Activated CD4-positive, alpha-beta T cell treated with anti-CD3 and anti-CD28 coated beads for 36 hours (primary cell): ENCODE data around the gene MDK. TPM values are rescaled to one million over a fixed set of nuclear protein-coding genes. Genes with fewer than 3 reads are reported as not detected.
"Not testable (repeated sequence)": the region's sequence is repeated elsewhere in the genome, so short reads cannot be mapped to it uniquely, and the experiment has no call there.

Experiments used
- ATAC-seq: fragments of 200-7000 bp; cut with Tn5 transposase; one replicate; pipeline ENCODE4 v1.10.0; 2021; ENCODE audit warnings: mild to moderate bottlenecking, moderate library complexity
- CTCF ChIA-PET: fragments of 350-600 bp; sonication (Branson Sonifier 250); formaldehyde crosslinking; loops from one replicate; lab custom pipeline; 2021; ENCODE audit warnings: antibody characterized with exemption; lab: Charles Lee
- POLR2A ChIA-PET: fragments of 350-600 bp; sonication (Branson Sonifier 250); formaldehyde crosslinking; loops from one replicate; lab custom pipeline; 2021; ENCODE audit warnings: antibody characterized with exemption, inconsistent platforms; lab: Charles Lee
- DNase-seq: peaks from one replicate; pipeline ENCODE4 v3.0.0-alpha.2; 2020
- H3K27ac Mint-ChIP-seq: one replicate; pipeline ENCODE4 v1.8.0; 2021; ENCODE audit warnings: mixed read lengths
- H3K27me3 Mint-ChIP-seq: one replicate; pipeline ENCODE4 v1.8.0; 2021; ENCODE audit warnings: mixed read lengths
- H3K36me3 Mint-ChIP-seq: one replicate; pipeline ENCODE4 v1.8.0; 2021; ENCODE audit warnings: low read depth, mixed read lengths
- H3K4me1 Mint-ChIP-seq: one replicate; pipeline ENCODE4 v1.8.0; 2021; ENCODE audit warnings: mixed read lengths
- H3K4me3 Mint-ChIP-seq: one replicate; pipeline ENCODE4 v1.8.0; 2021; ENCODE audit warnings: mild to moderate bottlenecking, moderate library complexity, mixed read lengths
- H3K9me3 Mint-ChIP-seq: one replicate; pipeline ENCODE4 v1.8.0; 2021; ENCODE audit warnings: low read depth, mixed read lengths
- intact Hi-C, 2 experiments: fragments of 100-400 bp; cut with DNase I in 1 of 2; cut with micrococcal nuclease in 1 of 2; formaldehyde crosslinking; loops; one replicate each; pipeline versions ENCODE4 v1.14.2 to v1.15.1; 2022 to 2024; cut with DNase I, micrococcal nuclease
- total RNA-seq, 2 experiments: library from RNA; stranded (reverse); gene quantifications; one replicate each; pipeline ENCODE4 v1.2.3, GENCODE V29; 2021

The MDK gene
- total RNA-seq, 2 experiments from 2014 or later: 3.0 to 6.7 TPM

DNA sequence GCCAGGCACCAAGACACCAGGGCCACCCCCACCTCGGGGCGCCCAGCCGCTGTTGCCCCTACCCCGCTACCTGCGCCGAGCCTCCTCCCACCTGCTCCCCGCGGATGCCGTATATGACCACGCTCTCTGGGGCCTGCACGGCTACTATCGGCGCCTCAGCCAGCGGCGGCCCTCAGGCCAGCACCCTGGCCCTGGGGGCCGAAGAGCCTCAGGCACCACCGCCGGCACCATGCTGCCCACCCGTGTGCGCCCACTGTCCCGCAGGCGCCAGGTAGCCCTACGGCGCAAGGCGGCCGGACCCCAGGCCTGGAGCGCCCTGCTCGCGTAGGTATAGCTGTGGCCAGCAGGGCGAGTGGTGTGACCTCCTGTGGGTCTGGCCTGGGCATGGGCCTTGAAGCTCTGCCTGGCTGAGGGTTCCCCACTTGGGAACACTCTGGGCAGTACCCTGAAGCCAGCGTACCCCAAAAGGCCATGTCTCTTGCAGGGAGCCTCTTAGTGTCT, 14.8 kb upstream of the MDK start:
- peaks cover 15% of the 10 kb centered on the region for H3K36me3 Mint-ChIP-seq
- ATAC-seq (no peak), DNase-seq (no peak)
- H3K4me3 Mint-ChIP-seq: no peak overlapping the region
- peaks cover 35% of the 10 kb centered on the region for H3K4me1 Mint-ChIP-seq
- no peaks in the 10 kb centered on the region for H3K27me3 Mint-ChIP-seq
- H3K9me3 Mint-ChIP-seq: no peaks in the 10 kb centered on the region
- CTCF ChIA-PET: interaction anchor here (0.7 to 7.3 kb wide), 4 partner anchors 8 to 123 kb away, joined by 3 to 141 read pairs (median 4); partner anchors contain the start of gene DGKZ
- intact Hi-C loops: loop anchor here (1.0 to 10.0 kb wide), 6 partner anchors 14 to 129 kb away; partner anchors contain the start of gene DGKZ (in 1 of the 2)
- POLR2A ChIA-PET: interaction anchor here (0.6 to 1.2 kb wide), 3 partner anchors 13 to 137 kb away, joined by 3 read pairs; no protein-coding TSS in a partner anchor
- H3K27ac Mint-ChIP-seq: peak overlapping the region; percentile 83

DNA sequence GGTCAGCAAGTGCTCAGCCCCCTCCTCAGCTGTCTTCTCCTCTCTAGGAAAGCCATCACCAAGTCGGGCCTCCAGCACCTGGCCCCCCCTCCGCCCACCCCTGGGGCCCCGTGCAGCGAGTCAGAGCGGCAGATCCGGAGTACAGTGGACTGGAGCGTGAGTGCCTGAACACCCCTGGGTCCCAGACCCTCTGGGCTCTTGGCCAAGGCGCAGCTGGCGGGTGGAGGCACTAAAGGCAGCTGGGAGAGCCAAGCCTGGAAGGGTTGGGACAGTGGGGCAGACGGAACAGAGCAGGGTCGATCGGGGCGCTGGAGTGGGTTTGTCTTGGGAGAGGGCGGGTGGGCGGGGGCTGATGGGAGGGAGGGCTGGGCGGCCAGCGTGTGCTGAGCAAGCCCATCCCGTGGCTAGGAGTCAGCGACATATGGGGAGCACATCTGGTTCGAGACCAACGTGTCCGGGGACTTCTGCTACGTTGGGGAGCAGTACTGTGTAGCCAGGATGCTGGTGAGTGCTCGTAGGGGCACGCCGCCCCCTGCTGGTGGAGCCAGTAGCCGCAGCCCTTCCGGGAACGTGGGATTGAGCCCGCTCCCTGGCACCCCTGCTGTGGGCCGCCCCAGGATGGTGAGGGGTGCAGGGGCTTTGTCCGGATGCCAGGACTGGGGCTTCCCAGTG, 14.1 kb upstream of the MDK start:
- H3K9me3 Mint-ChIP-seq: no peaks in the 10 kb centered on the region
- H3K4me1 Mint-ChIP-seq: peaks cover 30% of the 10 kb centered on the region
- intact Hi-C loops: loop anchor here (1.0 to 10.0 kb wide), 6 partner anchors 15 to 130 kb away; partner anchors contain the start of gene DGKZ (in 1 of the 2)
- peak; percentile 86 for ATAC-seq
- peak; percentile 87 for DNase-seq
- H3K27ac Mint-ChIP-seq: peak overlapping the region; percentile 83
- ChIA-PET CTCF (interaction anchor here (0.7 to 7.3 kb wide), 7 partner anchors 8 to 124 kb away, joined by 3 to 141 read pairs (median 4); partner anchors contain the start of gene DGKZ), POLR2A (no interaction called here)
- H3K36me3 Mint-ChIP-seq: peaks cover 15% of the 10 kb centered on the region
- H3K4me3 Mint-ChIP-seq: no peak overlapping the region
- no peaks in the 10 kb centered on the region for H3K27me3 Mint-ChIP-seq

DNA sequence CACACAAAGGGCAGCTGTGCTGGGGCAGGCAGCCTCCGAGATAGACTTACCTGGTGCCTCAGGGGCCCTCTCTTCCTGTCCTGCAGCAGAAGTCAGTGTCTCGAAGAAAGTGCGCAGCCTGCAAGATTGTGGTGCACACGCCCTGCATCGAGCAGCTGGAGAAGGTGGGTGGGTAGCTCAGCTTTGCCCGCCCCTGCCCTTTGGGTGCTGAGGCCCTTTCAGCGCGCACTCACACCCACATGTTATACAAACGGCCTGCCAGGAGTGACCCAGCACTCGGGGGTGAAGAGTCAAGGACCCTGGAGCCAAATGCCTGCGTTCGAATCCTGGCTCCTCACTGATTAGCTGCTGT, 13.6 kb upstream of the MDK start:
- Mint-ChIP-seq H3K27ac (no peak overlapping the region), H3K27me3 (no peaks in the 10 kb centered on the region), H3K4me3 (no peak overlapping the region), H3K4me1 (peaks cover 25% of the 10 kb centered on the region), H3K36me3 (peaks cover 15% of the 10 kb centered on the region), H3K9me3 (no peaks in the 10 kb centered on the region)
- ATAC-seq (no peak), DNase-seq (no peak)
- CTCF ChIA-PET: interaction anchor here (0.7 to 7.3 kb wide), 6 partner anchors 9 to 785 kb away, joined by 3 to 141 read pairs (median 6); partner anchors contain the start of gene DGKZ
- intact Hi-C loops: loop anchor here (1.0 to 10.0 kb wide), 6 partner anchors 15 to 131 kb away; partner anchors contain the start of gene DGKZ (in 1 of the 2)
- POLR2A ChIA-PET: no interaction called here

DNA sequence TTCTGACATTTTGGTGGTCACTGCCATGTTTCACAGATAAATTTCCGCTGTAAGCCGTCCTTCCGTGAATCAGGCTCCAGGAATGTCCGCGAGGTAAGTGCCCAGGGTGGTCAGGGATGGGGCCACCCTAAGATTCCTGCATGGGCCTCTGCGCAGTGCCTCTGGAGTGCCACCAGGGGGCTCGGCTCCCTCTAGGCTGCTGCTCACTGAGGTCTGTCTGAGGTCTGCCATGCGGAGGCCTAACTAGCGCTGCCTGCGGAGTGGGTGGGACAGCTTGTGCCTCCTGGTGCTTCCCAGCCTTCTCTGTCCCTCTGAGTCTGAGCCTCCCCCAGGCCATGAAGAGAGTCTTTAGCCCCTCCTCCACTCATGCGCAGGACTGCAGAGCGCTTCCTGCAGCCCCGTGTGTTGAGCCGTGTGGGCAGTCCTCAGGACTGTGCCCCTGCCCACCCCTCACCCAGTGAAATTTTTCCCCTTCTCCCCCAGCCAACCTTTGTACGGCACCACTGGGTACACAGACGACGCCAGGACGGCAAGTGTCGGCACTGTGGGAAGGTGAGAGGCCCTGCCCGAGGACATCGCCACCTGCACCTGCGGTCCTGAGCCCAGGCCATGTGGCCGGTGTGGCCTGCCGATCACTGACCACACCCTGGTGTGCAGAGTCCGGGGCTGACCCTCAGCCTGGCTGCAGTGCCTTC, 11.9 kb upstream of the MDK start:
- Mint-ChIP-seq H3K4me3 (no peak overlapping the region), H3K36me3 (peaks cover 17% of the 10 kb centered on the region), H3K4me1 (peaks cover 14% of the 10 kb centered on the region), H3K27ac (peak overlapping the region; percentile 31), H3K9me3 (no peaks in the 10 kb centered on the region), H3K27me3 (no peaks in the 10 kb centered on the region)
- ChIA-PET CTCF (interaction anchor here (0.6 to 7.3 kb wide), 4 partner anchors 11 to 30 kb away, joined by 3 to 141 read pairs (median 12); partner anchors contain the start of gene DGKZ), POLR2A (no interaction called here)
- intact Hi-C loops: loop anchor here (1.0 to 10.0 kb wide), 3 partner anchors 65 to 169 kb away; no protein-coding TSS in a partner anchor
- peak; percentile 73 for ATAC-seq
- DNase-seq: peak; percentile 77

DNA sequence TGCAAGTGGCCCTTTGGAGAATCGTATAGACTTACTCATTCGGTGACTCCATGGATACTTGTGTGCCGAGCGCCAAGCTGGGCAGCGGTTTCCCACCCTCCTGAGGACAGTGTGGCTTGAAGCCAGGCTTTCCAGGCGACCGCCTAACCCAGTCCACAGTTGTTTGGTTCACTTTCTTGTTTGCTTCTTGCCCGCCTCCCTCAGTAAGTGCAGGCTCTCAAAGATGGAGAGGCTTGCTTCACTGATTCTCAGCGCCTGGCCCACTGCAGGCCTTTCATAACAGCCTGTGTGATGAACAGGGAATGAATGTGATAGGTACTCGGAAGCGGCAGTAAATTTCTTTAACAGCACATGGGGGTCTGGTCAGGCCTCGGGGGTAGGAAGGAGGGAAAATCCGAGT, 11.2 kb upstream of the MDK start:
- CTCF ChIA-PET: interaction anchor here (3.0 to 7.3 kb wide), 2 partner anchors 11 to 18 kb away, joined by 22 to 141 read pairs; partner anchors contain the start of gene DGKZ
- peaks cover 10% of the 10 kb centered on the region for H3K4me1 Mint-ChIP-seq
- no peak overlapping the region for H3K4me3 Mint-ChIP-seq
- H3K27me3 Mint-ChIP-seq: no peaks in the 10 kb centered on the region
- ATAC-seq (no peak), DNase-seq (no peak)
- intact Hi-C loops: no loop called here
- no peaks in the 10 kb centered on the region for H3K9me3 Mint-ChIP-seq
- H3K36me3 Mint-ChIP-seq: peaks cover 17% of the 10 kb centered on the region
- H3K27ac Mint-ChIP-seq: no peak overlapping the region
- POLR2A ChIA-PET: no interaction called here

DNA sequence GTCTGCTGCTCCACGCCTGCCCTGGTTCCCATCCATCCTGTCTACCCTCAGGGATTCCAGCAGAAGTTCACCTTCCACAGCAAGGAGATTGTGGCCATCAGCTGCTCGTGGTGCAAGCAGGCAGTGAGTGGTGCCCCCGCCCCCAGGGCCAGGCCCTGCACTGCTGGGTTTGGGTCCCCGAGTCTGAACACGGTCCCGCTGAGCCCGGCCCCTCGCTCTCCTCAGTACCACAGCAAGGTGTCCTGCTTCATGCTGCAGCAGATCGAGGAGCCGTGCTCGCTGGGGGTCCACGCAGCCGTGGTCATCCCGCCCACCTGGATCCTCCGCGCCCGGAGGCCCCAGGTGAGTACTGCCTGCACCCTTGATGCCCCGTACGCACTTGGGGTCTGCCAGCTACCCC, 10.2 kb upstream of the MDK start:
- H3K9me3 Mint-ChIP-seq, H3K4me1 Mint-ChIP-seq, H3K4me3 Mint-ChIP-seq, ATAC-seq, DNase-seq, H3K27ac Mint-ChIP-seq, intact Hi-C loops, H3K27me3 Mint-ChIP-seq: not testable (repeated sequence)
- ChIA-PET CTCF (interaction anchor here (1.1 kb wide), 1 partner anchor 18 kb away, joined by 3 read pairs; no protein-coding TSS in a partner anchor), POLR2A (interaction anchor here (0.6 kb wide), 1 partner anchor 545 kb away, joined by 4 read pairs; no protein-coding TSS in a partner anchor)
- peaks cover 19% of the 10 kb centered on the region for H3K36me3 Mint-ChIP-seq

DNA sequence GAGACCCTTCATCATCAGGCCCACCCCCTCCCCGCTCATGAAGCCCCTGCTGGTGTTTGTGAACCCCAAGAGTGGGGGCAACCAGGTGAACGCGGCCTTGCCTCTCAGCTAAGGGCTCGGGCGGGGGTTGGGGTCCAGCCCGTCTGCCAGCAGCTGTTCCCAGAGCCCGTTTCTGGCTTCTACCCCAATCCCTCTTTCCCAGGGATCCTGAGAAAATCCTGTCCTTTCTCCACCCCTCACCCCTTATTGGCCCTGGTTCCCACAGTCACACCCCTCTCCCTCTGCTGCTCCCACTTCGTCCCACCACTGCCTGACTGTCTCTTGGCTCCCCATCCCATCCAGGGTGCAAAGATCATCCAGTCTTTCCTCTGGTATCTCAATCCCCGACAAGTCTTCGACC, 9.4 kb upstream of the MDK start:
- Mint-ChIP-seq H3K36me3 (peaks cover 27% of the 10 kb centered on the region), H3K9me3 (no peaks in the 10 kb centered on the region), H3K4me3 (no peak overlapping the region), H3K4me1 (peaks cover 4% of the 10 kb centered on the region), H3K27ac (no peak overlapping the region), H3K27me3 (no peaks in the 10 kb centered on the region)
- CTCF ChIA-PET: interaction anchor here (0.8 to 1.1 kb wide), 2 partner anchors 14 to 19 kb away, joined by 3 read pairs; no protein-coding TSS in a partner anchor
- ATAC-seq (no peak), DNase-seq (no peak)
- POLR2A ChIA-PET: no interaction called here
- intact Hi-C loops: no loop called here

DNA sequence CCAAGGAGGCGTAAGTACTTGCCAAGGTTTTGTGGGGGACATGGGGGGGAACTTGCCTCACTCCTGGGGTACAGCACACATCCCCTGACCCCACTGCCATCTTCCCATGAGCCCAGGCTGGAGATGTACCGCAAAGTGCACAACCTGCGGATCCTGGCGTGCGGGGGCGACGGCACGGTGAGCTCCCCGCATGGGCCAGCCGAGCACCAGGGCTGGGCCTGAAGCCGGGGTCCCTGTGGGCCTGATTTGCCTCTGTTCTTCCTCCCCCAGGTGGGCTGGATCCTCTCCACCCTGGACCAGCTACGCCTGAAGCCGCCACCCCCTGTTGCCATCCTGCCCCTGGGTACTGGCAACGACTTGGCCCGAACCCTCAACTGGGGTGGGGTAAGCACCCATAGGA, 9.0 kb upstream of the MDK start:
- intact Hi-C loops, POLR2A ChIA-PET, ATAC-seq, H3K4me1 Mint-ChIP-seq, H3K27me3 Mint-ChIP-seq, H3K4me3 Mint-ChIP-seq, H3K9me3 Mint-ChIP-seq, H3K27ac Mint-ChIP-seq, DNase-seq: not testable (repeated sequence)
- H3K36me3 Mint-ChIP-seq: peaks cover 29% of the 10 kb centered on the region
- CTCF ChIA-PET: interaction anchor here (0.8 to 1.1 kb wide), 2 partner anchors 14 to 20 kb away, joined by 3 read pairs; no protein-coding TSS in a partner anchor

DNA sequence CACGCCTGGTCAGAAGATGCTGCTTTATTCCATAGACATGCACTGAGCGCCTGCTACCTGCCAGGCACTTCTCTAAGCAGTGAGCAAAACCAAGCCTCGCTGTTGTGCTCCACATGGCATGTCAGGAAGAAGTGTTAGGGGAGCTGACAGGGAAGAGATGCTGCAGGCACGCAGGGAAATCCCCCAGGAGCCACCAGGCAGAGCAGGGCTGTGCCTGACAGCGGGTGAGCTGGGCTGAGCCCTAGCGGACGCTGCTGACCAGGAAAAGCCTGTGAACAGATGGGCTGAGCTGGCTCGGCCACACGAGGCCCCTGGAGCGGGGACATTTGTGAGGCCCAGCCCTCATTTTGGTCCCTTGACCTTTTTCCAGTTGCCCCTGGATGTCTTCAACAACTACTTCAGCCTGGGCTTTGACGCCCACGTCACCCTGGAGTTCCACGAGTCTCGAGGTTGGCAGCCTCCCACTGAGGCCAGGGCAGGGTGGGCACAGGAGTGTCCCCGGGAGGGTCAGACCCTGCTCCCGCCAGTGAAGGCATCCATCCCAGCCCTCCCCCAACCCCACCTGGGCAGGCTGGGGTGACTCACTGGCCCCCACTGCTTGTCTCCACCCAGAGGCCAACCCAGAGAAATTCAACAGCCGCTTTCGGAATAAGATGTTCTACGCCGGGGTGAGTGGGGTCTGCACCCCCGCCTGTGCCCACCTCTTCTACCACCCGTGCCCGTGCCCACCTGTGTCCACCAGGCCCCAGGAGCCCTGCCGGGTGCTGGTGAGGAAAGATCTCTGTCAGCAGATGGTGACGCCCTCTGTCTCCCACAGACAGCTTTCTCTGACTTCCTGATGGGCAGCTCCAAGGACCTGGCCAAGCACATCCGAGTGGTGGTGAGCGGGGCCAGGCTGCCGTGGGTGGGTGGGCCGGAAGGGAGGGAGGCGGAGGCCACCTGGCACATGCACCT, 7.4 kb upstream of the MDK start:
- H3K27me3 Mint-ChIP-seq: no peaks in the 10 kb centered on the region
- no peaks in the 10 kb centered on the region for H3K9me3 Mint-ChIP-seq
- ATAC-seq: no peak
- no peaks in the 10 kb centered on the region for H3K4me1 Mint-ChIP-seq
- H3K4me3 Mint-ChIP-seq: no peak overlapping the region
- intact Hi-C loops: no loop called here
- no peak for DNase-seq
- CTCF ChIA-PET: interaction anchor here (0.7 kb wide), 1 partner anchor 10 kb away, joined by 3 read pairs; no protein-coding TSS in a partner anchor
- no peak overlapping the region for H3K27ac Mint-ChIP-seq
- H3K36me3 Mint-ChIP-seq: peaks cover 34% of the 10 kb centered on the region
- POLR2A ChIA-PET: no interaction called here

DNA sequence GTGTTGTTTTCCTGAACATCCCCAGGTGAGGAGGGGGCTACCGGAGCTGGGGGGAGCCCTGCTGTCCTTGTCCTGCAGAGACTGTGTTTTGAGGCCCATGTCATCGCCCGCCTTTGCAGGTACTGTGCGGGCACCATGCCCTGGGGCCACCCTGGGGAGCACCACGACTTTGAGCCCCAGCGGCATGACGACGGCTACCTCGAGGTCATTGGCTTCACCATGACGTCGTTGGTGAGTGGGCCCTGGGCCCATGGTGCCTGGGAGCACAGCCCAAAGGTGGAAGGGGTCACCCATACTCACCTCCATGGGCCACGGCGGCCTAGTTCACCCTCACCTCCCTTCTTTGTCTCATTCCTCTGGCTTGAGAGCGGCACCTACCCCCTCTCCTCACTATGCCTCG, 6.7 kb upstream of the MDK start:
- H3K36me3 Mint-ChIP-seq: peaks cover 27% of the 10 kb centered on the region
- DNase-seq (no peak), ATAC-seq (no peak)
- no peaks in the 10 kb centered on the region for H3K27me3 Mint-ChIP-seq
- ChIA-PET POLR2A (no interaction called here), CTCF (no interaction called here)
- H3K9me3 Mint-ChIP-seq: no peaks in the 10 kb centered on the region
- H3K27ac Mint-ChIP-seq: no peak overlapping the region
- no peaks in the 10 kb centered on the region for H3K4me1 Mint-ChIP-seq
- no peak overlapping the region for H3K4me3 Mint-ChIP-seq
- intact Hi-C loops: no loop called here
